CD4-positive, CD25-positive, alpha-beta regulatory T cell (primary cell): ENCODE data around the gene BFSP1. TPM values are rescaled to one million over a fixed set of nuclear protein-coding genes. Genes with fewer than 3 reads are reported as not detected.

ENCODE experiments used
- ATAC-seq, 2 donors: fragments of 150-1000 bp; cut with Tn5 transposase; one replicate each; pipeline ENCODE4 v1.10.0; 2021; ENCODE audit warnings: low read depth in 2 of 2, moderate number of reproducible peaks in 2 of 2, moderate library complexity in 1 of 2
- DNase-seq, 3 donors: peaks; one replicate each; pipeline versions ENCODE4 v3.0.0 to v3.0.0-alpha.2; 2012 to 2022; ENCODE audit warnings: mixed read lengths in 1 of 3
- H3K27ac ChIP-seq: one replicate; pipeline ENCODE4 v1.7.0; 2013; ENCODE audit warnings: mild to moderate bottlenecking, low read length; ENCODE audit not compliant: insufficient read depth, poor library complexity, severe bottlenecking
- H3K27me3 ChIP-seq: one replicate; pipeline ENCODE4 v1.7.0; 2013; ENCODE audit warnings: low read length; ENCODE audit not compliant: control insufficient read depth, insufficient read depth
- H3K36me3 ChIP-seq: one replicate; pipeline ENCODE4 v1.7.0; 2013; ENCODE audit warnings: mild to moderate bottlenecking, low read length, moderate library complexity; ENCODE audit not compliant: control insufficient read depth, insufficient read depth
- H3K4me1 ChIP-seq: 2 replicates; pipeline ENCODE4 v1.7.0; 2013; ENCODE audit warnings: mild to moderate bottlenecking, low read length; ENCODE audit not compliant: insufficient read depth, control insufficient read depth, poor library complexity, severe bottlenecking
- H3K4me3 ChIP-seq: one replicate; pipeline ENCODE4 v1.7.0; 2013; ENCODE audit warnings: low read depth, mild to moderate bottlenecking, low read length, moderate library complexity
- H3K9me3 ChIP-seq, 2 experiments: 1 replicate in 1 of 2; 2 replicates in 1 of 2; pipeline ENCODE4 v1.7.0; 2013; ENCODE audit warnings: low read length in 2 of 2, mild to moderate bottlenecking in 1 of 2, moderate library complexity in 1 of 2; ENCODE audit not compliant: control insufficient read depth in 2 of 2
- H3K27ac Mint-ChIP-seq, 3 donors: one replicate each; pipeline ENCODE4 v1.8.0; 2020 to 2022; ENCODE audit warnings: mild to moderate bottlenecking in 3 of 3, mixed read lengths in 3 of 3, moderate library complexity in 2 of 3
- H3K27me3 Mint-ChIP-seq: one replicate; pipeline ENCODE4 v1.8.0; 2022; ENCODE audit warnings: mild to moderate bottlenecking, mixed read lengths
- H3K36me3 Mint-ChIP-seq: one replicate; pipeline ENCODE4 v1.8.0; 2020; ENCODE audit warnings: mixed read lengths
- H3K4me1 Mint-ChIP-seq, 4 donors: one replicate each; pipeline ENCODE4 v1.8.0; 2020 to 2022; ENCODE audit warnings: mixed read lengths in 4 of 4, mild to moderate bottlenecking in 1 of 4
- H3K4me3 Mint-ChIP-seq, 4 donors: one replicate each; pipeline ENCODE4 v1.8.0; 2020 to 2022; ENCODE audit warnings: mild to moderate bottlenecking in 4 of 4, mixed read lengths in 4 of 4, moderate library complexity in 3 of 4
- H3K9me3 Mint-ChIP-seq, 7 donors: one replicate each; pipeline ENCODE4 v1.8.0; 2020 to 2022; ENCODE audit warnings: mixed read lengths in 7 of 7, mild to moderate bottlenecking in 3 of 7, moderate library complexity in 2 of 7
- polyA plus RNA-seq, 4 donors: library from polyadenylated mRNA; unstranded; fragments of 300-500 nt; fragmentation: Illumina TruSeq; gene quantifications; one replicate each; pipeline ENCODE4 v1.2.3, GENCODE V29; 2021
- total RNA-seq: library from RNA; stranded (reverse); gene quantifications from one replicate; pipeline ENCODE4 v1.2.3, GENCODE V29; 2022

The BFSP1 gene
- total and polyA plus RNA-seq, 5 donors from 2014 or later, result 0.12 to 0.39 TPM; not detected in 3

DNA sequence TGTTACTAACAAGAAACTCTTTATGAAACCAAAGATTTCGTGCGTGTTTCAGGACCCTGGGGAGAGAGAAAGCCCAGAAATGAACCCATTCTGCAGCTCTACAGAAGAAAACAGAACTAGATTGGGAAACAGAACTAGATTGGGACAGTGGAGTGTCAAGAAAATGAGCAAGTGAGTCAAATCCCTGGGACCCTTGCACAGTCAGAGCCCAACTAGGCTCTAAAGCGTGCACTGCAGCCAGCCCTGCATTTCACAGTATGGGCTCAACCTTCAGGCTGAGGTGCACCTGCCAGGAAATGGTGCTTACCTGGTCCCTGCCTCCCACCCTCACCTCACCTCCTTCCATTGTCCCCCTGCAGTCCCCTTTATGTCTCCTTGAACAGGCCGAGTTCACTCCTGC is 39.7 kb downstream of the BFSP1 start:
- Histone ChIP-seq H3K4me3 (no peak overlapping the region), H3K36me3 (no peaks in the 10 kb centered on the region), H3K4me1 (no peaks in the 10 kb centered on the region), H3K9me3 (no peaks in the 10 kb centered on the region), H3K27me3 (peaks cover 4% of the 10 kb centered on the region), H3K27ac (no peak overlapping the region)
- H3K4me1 Mint-ChIP-seq, result no peaks in the 10 kb centered on the region
- DNase-seq (no peak), ATAC-seq (no peak)
- no peaks in the 10 kb centered on the region for H3K9me3 Mint-ChIP-seq
- no peak overlapping the region for H3K4me3 Mint-ChIP-seq
- peaks cover 5% of the 10 kb centered on the region for H3K27me3 Mint-ChIP-seq
- H3K27ac Mint-ChIP-seq, result no peak overlapping the region
- no peaks in the 10 kb centered on the region for H3K36me3 Mint-ChIP-seq

DNA sequence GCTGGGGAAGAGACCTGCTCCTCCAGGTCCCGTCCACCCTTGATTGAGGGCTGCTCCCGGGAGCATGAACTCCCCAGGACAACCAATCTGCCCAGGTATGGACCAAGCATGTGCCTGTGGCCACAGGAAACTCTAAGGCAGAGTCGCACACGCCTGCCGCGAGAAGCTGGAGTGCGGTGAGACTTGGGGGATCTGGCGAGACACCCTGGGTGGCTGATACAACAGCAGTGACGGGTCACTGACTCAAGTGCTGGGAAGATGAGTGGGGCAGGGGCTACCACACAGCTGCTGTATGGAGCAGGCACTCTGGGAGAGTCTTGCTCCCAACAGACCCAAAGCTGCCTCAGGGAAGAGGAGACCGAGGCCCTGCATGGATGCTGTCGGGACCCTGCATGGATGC is 40.1 kb downstream of the BFSP1 start:
- no peaks in the 10 kb centered on the region for H3K36me3 ChIP-seq
- H3K9me3 ChIP-seq, result no peaks in the 10 kb centered on the region
- H3K4me1 Mint-ChIP-seq, result no peaks in the 10 kb centered on the region
- H3K9me3 Mint-ChIP-seq, result peaks cover 0 to 1% (median 0%) of the 10 kb centered on the region in 7 donors
- H3K27ac ChIP-seq, result no peak overlapping the region
- H3K27me3 Mint-ChIP-seq, result peaks cover 9% of the 10 kb centered on the region
- no peaks in the 10 kb centered on the region for H3K36me3 Mint-ChIP-seq
- no peak overlapping the region for H3K4me3 ChIP-seq
- peaks cover 4% of the 10 kb centered on the region for H3K27me3 ChIP-seq
- no peaks in the 10 kb centered on the region for H3K4me1 ChIP-seq
- DNase-seq, result no peak
- ATAC-seq, result no peak
- H3K27ac Mint-ChIP-seq, result no peak overlapping the region
- H3K4me3 Mint-ChIP-seq, result no peak overlapping the region

DNA sequence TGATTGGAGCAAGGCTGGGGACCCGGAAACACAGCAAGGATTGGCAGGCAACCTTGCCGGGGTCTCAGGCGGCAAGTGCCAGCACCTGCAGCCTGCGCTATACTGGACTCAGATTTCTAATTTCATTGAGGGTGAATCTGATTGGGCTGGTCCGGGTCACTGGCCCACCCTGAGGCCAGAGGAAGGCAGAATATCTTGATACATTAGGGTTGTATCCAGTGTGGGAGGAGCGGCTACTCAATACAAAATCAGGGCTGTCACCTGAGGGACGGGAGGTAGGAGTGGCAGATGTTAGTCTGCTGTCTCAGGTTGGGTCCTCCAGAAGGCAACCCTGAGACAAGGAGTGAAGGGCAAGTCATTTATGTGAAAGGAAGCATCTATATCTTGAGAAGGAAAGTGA is 40.7 kb downstream of the BFSP1 start:
- no peak for ATAC-seq
- no peak overlapping the region for H3K4me3 Mint-ChIP-seq

GRCh38 chr20:17488916-17489600 is 42.1 kb downstream of the BFSP1 start:
- Histone ChIP-seq H3K9me3 (no peaks in the 10 kb centered on the region), H3K27me3 (peaks cover 4% of the 10 kb centered on the region), H3K4me3 (no peak overlapping the region), H3K27ac (no peak overlapping the region), H3K36me3 (no peaks in the 10 kb centered on the region), H3K4me1 (no peaks in the 10 kb centered on the region)
- no peak for ATAC-seq
- Mint-ChIP-seq H3K27ac (no peak overlapping the region), H3K27me3 (peaks cover 8% of the 10 kb centered on the region), H3K9me3 (peaks cover 0 to 1% (median 0%) of the 10 kb centered on the region in 7 donors), H3K4me3 (no peak overlapping the region), H3K36me3 (no peaks in the 10 kb centered on the region), H3K4me1 (no peaks in the 10 kb centered on the region)
- DNase-seq, result no peak

More for the DNA sequence above, 40.7 kb downstream of the BFSP1 start:
- Mint-ChIP-seq H3K27ac (no peak overlapping the region), H3K9me3 (peaks cover 0 to 1% (median 0%) of the 10 kb centered on the region in 7 donors), H3K27me3 (peaks cover 13% of the 10 kb centered on the region), H3K4me1 (no peaks in the 10 kb centered on the region), H3K36me3 (no peaks in the 10 kb centered on the region)
- Histone ChIP-seq H3K9me3 (no peaks in the 10 kb centered on the region), H3K36me3 (no peaks in the 10 kb centered on the region), H3K27me3 (peaks cover 4% of the 10 kb centered on the region), H3K27ac (no peak overlapping the region), H3K4me1 (no peaks in the 10 kb centered on the region), H3K4me3 (no peak overlapping the region)
- no peak for DNase-seq

DNA sequence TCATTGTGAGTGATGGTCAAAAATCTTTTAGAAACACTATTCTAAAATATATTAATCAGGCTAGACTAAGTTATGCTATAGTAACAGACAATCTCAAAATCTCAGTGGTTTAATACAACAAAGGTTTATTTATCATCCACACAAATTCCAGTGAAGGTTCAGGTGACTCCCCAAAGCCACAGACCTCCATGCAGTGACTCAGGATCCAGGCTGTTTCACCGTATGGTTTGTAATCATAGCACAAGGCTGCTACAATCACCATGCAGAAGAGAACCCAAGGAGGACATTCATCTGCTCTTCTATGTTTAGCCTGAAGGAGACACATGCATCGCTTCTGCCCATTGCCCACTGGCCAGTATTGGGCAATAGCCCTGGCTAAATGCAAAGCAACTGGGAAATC is 46.2 kb downstream of the BFSP1 start:
- Mint-ChIP-seq H3K27me3 (peaks cover 8% of the 10 kb centered on the region), H3K27ac (no peak overlapping the region), H3K4me1 (no peaks in the 10 kb centered on the region), H3K4me3 (no peak overlapping the region), H3K36me3 (no peaks in the 10 kb centered on the region), H3K9me3 (peaks cover 0 to 4% (median 0%) of the 10 kb centered on the region in 7 donors)
- Histone ChIP-seq H3K4me1 (no peaks in the 10 kb centered on the region), H3K4me3 (no peak overlapping the region), H3K27ac (no peak overlapping the region), H3K27me3 (peaks cover 6% of the 10 kb centered on the region), H3K36me3 (no peaks in the 10 kb centered on the region), H3K9me3 (no peaks in the 10 kb centered on the region)
- no peak for ATAC-seq
- no peak for DNase-seq

DNA sequence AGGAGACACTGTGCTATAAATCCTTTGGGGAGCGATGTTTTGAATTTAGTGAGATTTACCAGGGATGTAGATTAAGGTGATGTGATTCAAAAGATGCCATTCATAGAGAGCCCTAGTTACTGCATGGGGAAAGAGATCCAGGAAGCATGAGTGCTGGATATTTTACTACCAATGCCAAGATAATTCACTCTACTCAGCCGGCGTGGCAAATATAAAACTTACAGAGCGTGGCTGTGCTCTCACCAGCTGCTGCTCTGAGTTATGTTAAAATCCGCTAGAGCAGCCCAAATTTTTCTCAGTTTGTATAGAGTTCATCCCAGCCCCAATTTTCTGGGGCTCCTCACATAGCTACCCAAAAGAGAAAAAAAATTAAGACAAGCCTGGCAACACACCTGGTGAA is 48.6 kb downstream of the BFSP1 start:
- no peaks in the 10 kb centered on the region for H3K4me1 ChIP-seq
- Mint-ChIP-seq H3K27ac (no peak overlapping the region), H3K4me1 (no peaks in the 10 kb centered on the region), H3K36me3 (no peaks in the 10 kb centered on the region), H3K4me3 (no peak overlapping the region), H3K9me3 (peaks cover 0 to 4% (median 0%) of the 10 kb centered on the region in 7 donors), H3K27me3 (peaks cover 8% of the 10 kb centered on the region)
- no peak for ATAC-seq
- peaks cover 6% of the 10 kb centered on the region for H3K27me3 ChIP-seq
- H3K4me3 ChIP-seq, result no peak overlapping the region
- no peak for DNase-seq
- no peaks in the 10 kb centered on the region for H3K9me3 ChIP-seq
- no peak overlapping the region for H3K27ac ChIP-seq
- H3K36me3 ChIP-seq, result no peaks in the 10 kb centered on the region

DNA sequence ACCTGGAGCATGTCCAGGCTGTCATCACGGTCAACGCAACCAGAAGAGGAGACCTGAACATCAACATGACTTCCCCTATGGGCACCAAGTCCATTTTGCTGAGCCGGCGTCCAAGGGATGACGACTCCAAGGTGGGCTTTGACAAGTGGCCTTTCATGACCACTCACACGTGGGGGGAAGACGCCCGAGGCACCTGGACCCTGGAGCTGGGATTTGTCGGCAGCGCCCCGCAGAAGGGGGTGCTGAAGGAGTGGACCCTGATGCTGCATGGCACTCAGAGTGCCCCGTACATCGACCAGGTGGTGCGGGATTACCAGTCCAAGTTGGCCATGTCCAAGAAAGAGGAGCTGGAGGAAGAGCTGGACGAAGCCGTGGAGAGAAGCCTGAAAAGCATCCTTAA is 49.5 kb downstream of the BFSP1 start:
- Histone ChIP-seq H3K27me3 (peaks cover 2% of the 10 kb centered on the region), H3K27ac (no peak overlapping the region), H3K4me3 (no peak overlapping the region), H3K9me3 (no peaks in the 10 kb centered on the region), H3K4me1 (no peaks in the 10 kb centered on the region), H3K36me3 (no peaks in the 10 kb centered on the region)
- DNase-seq, result no peak
- Mint-ChIP-seq H3K27ac (no peak overlapping the region), H3K4me1 (no peaks in the 10 kb centered on the region), H3K27me3 (peaks cover 8% of the 10 kb centered on the region), H3K4me3 (no peak overlapping the region), H3K36me3 (no peaks in the 10 kb centered on the region), H3K9me3 (peaks cover 0 to 4% (median 0%) of the 10 kb centered on the region in 7 donors)
- ATAC-seq, result no peak

DNA sequence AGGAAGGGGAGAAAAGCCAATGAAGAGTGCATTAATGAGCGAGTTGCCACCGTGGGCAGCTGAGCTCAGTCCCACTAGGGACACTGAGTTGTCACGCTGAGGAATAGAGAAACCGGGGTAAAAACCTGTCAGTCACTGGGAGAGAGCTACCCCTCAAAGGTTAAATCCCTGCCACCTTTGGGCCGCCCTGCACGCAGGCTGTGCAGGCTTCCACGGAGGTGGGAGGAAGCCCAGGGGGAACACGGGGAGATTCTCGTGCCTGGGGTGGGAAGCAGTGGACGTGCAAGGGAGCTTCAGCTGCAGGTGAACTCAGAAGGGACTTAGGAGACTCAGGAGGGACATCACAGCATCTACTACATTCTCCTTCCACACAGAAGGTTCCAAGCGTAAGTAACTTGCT is 50.5 kb downstream of the BFSP1 start:
- Mint-ChIP-seq H3K4me1 (no peaks in the 10 kb centered on the region), H3K27ac (no peak overlapping the region)
- no peak for ATAC-seq

More for the DNA sequence above, 50.5 kb downstream of the BFSP1 start:
- Histone ChIP-seq H3K27me3 (peaks cover 2% of the 10 kb centered on the region), H3K27ac (no peak overlapping the region), H3K4me1 (no peaks in the 10 kb centered on the region), H3K36me3 (no peaks in the 10 kb centered on the region), H3K4me3 (no peak overlapping the region), H3K9me3 (no peaks in the 10 kb centered on the region)
- Mint-ChIP-seq H3K9me3 (peaks cover 0 to 2% (median 0%) of the 10 kb centered on the region in 7 donors), H3K36me3 (no peaks in the 10 kb centered on the region), H3K4me3 (no peak overlapping the region), H3K27me3 (no peaks in the 10 kb centered on the region)
- no peak for DNase-seq
